Cardiac fibroblast (primary cell): ENCODE data around the gene ST6GALNAC3.
A peak's percentile ranks its signal among the peaks of the same experiment; 100 is the strongest.

ENCODE experiments used
- DNase-seq, 2 donors: peaks; one replicate each; pipeline versions ENCODE4 v3.0.0 to v3.0.0-alpha.2; 2010; ENCODE audit warnings: low read depth in 2 of 2
- H3K4me3 ChIP-seq, 2 donors: replicated peaks in 1 of 2; 1 replicate in 1 of 2; 2 replicates in 1 of 2; pipeline ENCODE4 v1.5.1; 2011; ENCODE audit warnings: low read depth in 2 of 2, low read length in 2 of 2, mild to moderate bottlenecking in 2 of 2, moderate library complexity in 1 of 2
- TF ChIP-seq, protein P1 (sequence below): IDR thresholded peaks from one replicate; pipeline ENCODE4 v1.5.1; 2011; ENCODE audit warnings: low read depth, mild to moderate bottlenecking, low read length, inconsistent platforms

The ST6GALNAC3 gene

DNA sequence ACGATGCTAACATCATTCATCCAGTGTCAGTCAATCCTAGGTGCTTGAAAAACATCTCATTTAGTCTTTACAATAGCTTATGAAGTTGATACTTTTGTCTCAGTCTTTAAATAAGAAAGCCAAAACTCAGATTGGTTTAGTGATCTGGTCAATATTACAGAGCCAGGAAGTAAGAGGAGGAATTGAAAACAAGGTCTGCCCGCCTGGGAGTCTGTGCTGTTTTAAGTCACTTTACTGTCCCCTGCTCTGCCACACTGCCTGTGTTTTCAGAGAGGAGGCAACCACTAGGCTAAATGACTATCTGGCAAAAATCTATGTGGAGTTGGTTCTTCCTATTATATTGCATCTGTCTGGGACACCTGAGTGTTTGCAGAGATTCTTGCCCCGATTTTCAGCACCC lies 62.3 kb downstream of the ST6GALNAC3 start:
- no peak overlapping the region for H3K4me3 ChIP-seq
- TF ChIP-seq, protein P1, sequence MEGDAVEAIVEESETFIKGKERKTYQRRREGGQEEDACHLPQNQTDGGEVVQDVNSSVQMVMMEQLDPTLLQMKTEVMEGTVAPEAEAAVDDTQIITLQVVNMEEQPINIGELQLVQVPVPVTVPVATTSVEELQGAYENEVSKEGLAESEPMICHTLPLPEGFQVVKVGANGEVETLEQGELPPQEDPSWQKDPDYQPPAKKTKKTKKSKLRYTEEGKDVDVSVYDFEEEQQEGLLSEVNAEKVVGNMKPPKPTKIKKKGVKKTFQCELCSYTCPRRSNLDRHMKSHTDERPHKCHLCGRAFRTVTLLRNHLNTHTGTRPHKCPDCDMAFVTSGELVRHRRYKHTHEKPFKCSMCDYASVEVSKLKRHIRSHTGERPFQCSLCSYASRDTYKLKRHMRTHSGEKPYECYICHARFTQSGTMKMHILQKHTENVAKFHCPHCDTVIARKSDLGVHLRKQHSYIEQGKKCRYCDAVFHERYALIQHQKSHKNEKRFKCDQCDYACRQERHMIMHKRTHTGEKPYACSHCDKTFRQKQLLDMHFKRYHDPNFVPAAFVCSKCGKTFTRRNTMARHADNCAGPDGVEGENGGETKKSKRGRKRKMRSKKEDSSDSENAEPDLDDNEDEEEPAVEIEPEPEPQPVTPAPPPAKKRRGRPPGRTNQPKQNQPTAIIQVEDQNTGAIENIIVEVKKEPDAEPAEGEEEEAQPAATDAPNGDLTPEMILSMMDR: no peak
- DNase-seq: no peak

GRCh38 chr1:76137746-76138145 lies 63.2 kb downstream of the ST6GALNAC3 start:
- no peak for DNase-seq
- H3K4me3 ChIP-seq: no peak overlapping the region
- TF ChIP-seq, protein P1: no peak

DNA sequence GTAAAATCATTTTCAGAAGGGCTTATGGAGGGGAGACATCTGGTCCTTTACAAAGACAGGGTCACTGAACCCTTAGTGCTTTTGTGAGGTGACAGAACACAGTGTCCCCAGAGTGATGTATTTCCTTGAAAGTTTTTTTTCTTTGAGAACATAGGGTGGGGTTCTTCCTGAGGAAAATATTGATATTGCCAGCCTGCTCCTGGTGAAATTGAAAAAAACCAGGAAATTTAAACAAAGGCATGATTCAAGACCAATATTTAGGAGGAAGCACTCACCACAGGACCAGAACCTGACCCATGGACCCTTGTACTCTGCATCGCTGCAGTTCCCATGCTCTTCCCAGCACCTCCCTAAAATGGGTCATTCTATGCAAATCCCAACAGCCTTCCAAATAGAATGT lies 63.7 kb downstream of the ST6GALNAC3 start:
- TF ChIP-seq, protein P1: no peak
- no peak overlapping the region for H3K4me3 ChIP-seq
- no peak for DNase-seq

DNA sequence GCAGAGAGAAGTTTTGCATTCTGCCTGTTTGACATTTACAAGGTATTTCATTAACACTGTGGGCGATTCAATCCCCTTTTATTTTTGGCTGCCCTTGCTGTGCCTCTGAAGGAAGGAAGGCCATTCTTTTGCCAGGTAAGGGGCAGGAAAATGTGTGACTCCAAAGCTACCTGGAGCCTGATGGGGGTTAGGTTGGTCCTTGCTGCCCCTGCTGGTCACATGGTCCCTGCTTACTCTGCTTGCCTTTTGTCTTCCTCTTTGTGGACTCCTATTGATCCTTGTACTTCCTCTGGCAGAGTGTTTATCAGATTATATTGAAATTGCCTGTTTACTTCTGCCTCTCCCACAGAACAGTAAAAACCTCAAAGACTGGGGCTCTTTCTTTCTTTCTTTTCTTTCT lies 65.7 kb downstream of the ST6GALNAC3 start:
- DNase-seq: no peak
- TF ChIP-seq, protein P1: no peak
- H3K4me3 ChIP-seq: no peak overlapping the region

DNA sequence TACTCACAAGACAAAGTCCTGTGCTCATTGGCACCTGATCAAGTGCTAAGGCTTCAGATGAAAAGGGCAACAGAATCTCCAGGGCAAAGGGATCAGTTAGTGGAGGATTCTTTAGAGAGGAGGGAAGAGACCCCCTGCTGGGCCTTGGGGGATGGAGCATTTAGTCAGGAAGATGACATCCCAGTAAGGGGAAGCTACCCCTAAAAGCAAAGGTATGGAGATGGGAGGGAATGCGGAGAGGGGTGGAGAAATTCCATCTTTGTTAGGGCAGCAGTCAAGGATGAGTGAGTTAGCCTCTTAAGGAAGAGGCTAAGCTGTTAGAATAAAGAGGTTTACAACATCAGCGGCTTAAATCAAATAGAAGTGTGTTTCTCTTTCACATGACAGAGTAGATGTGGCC lies 67.4 kb downstream of the ST6GALNAC3 start:
- no peak overlapping the region for H3K4me3 ChIP-seq
- TF ChIP-seq, protein P1: no peak

GRCh38 chr1:76142771-76143540 lies 68.4 kb downstream of the ST6GALNAC3 start:
- no peak overlapping the region for H3K4me3 ChIP-seq
- TF ChIP-seq, protein P1: no peak
- DNase-seq: peak in 1 of 2 donors; percentile 13

More for the DNA sequence above, 67.4 kb downstream of the ST6GALNAC3 start:
- no peak for DNase-seq
